GM21528 (cell line): Measurements from ENCODE around the gene CRACDL.

Source experiments
- ATAC-seq: cut with Tn5 transposase; IDR thresholded peaks from one replicate; pipeline ENCODE4 v1.9.1; 2021; ENCODE audit warnings: mild to moderate bottlenecking, moderate library complexity; ENCODE audit not compliant: unreplicated experiment, low FRiP score

CRACDL gene

GRCh38 chr2:98828793-98829371 lies 107.1 kb downstream of the CRACDL start:
- no peak for ATAC-seq

GRCh38 chr2:98828369-98828744 lies 107.7 kb downstream of the CRACDL start:
- ATAC-seq, result no peak

DNA sequence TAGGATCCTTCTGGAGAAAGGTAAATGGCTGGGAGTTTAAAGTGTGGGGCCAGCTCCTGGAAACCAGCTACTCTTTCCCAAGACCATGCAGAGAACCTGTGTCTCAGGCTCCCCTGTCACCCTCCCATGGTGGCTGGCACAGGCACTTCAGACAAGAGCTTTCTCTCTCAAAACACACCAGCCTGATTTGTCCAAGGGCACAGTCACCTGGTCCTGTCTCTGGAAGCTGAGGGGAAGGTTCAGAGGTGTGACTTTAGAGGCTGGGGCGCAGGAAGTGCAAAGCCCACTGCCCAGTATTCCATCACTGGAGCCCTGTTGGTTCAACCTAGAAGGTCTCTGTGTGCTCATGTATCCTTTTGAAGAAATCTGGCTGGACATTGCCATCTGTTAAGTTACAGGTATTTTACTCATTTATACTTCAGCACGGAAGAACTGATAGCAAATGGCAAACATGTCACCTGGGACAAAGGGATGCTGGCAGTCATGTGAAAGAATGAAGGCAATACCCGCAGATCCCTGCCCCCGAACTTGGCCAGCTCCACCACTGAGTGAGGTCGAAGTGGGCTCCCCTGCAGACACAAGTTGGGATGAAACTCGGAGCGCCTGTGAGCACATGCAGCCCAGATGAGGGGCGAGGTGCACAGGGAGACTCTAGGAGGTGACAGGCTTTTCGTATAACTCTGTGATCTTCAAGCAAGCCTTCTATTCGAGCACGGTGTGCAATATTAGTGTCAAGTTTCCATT lies 108.2 kb downstream of the CRACDL start:
- no peak for ATAC-seq

DNA sequence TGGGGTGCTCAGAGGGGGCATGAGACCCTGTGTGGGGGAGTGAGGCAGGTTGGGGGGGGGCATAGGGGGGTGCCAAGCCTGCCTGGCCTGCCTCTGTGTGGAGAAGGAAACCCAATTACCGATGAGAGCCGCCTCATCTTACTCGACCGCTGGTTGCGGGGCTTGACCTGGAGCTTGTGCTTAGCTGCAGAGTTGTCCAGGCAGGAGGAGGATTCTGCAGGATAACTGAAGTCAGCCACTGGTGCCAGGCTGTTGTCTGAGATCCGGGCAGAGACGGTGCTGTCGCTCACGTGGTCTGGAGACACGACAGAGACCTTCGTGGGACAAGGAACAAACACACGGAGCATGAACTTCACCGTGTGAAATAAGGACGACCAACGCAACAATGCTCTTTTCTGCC lies 109.2 kb downstream of the CRACDL start:
- ATAC-seq, result no peak

DNA sequence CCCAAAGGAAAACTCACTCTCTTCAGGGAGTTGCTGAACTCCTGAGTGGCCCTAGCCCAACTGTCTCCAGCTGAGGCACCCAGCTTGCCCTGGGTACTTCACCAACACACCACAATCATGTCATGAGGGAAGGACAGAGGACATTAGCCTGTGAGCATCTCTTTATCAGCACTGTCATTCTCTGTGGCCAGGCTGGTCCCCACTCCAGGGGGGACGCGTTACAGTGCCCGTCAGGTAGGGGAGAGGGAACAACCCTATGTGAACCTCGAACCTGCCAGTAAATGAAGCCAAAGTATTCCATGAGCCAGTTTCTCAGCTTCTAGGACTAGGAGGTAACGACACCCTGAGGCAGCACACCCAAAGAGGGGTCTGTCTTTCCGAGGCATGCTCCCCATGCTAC lies 110.2 kb downstream of the CRACDL start:
- no peak for ATAC-seq

GRCh38 chr2:98825404-98825803 lies 110.6 kb downstream of the CRACDL start:
- no peak for ATAC-seq

DNA sequence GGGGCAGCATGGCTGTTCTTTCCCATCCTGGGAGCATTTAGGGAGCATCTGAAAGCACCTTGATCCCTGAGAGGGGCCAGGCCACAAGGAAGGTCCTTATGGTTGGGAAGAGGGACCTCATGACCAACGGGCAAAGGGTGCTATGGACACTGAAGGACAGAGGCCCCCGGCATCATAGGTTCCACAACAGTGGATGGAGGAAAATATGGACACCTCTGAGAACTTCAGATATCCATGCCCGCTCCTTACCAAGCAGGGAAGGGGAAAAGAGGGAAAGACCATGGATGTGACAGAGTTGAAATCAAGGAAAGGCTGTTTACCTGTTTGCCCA lies 111.0 kb downstream of the CRACDL start:
- no peak for ATAC-seq

- no peak for ATAC-seq
These were observed 111.6 kb downstream of the CRACDL start for GRCh38 chr2:98824256-98825019.

DNA sequence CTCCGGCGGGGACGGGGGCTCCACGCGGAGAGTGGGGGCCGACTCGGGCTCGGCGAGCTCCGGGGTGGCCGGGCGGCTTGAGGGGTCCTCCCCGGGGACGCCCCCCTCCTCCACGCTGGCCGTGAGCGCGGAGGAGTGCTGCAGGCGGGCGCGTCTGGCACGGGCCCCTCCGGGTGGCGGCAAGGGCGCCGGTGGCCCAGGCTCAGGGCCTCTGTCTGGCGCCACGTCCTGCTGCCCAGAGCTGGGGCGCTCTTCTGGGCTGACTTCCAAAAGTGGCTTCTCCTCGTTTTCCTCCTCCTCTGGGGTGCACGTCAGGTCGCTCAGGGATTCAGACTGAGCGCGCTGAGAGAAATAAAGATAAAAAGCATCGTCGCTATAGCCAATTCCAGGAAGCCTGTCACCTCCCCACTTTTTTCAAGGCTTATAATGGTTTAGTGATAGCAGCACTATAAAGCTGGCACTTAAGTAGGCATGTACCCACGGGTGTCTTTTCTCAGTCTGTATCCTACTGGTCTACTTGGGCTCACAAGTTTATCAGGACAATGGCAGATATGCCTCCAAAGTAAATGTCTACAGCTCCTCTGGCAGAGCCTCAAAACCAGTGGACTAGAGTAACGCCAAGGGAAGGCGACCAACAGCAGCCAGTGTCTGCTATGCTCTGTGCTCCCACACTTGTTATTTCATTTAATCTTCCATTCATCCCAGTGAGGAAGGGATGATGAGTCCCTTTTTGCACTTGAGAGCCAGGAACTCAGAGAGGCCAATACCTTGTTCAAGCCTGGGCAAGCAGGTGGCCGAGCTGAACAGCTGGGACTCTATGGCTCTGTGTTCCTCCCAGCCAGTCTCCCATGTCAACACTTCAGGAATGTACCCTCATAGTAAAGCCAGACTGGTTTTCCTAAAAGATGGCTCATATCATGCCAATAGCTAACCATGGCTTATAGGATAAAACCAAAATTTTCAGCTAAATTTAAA lies 112.5 kb downstream of the CRACDL start:
- ATAC-seq, result no peak

GRCh38 chr2:98822301-98823164 lies 113.5 kb downstream of the CRACDL start:
- no peak for ATAC-seq

GRCh38 chr2:98821629-98822135 lies 114.3 kb downstream of the CRACDL start:
- no peak for ATAC-seq

GRCh38 chr2:98819231-98819766 lies 116.7 kb downstream of the CRACDL start:
- ATAC-seq, result no peak

DNA sequence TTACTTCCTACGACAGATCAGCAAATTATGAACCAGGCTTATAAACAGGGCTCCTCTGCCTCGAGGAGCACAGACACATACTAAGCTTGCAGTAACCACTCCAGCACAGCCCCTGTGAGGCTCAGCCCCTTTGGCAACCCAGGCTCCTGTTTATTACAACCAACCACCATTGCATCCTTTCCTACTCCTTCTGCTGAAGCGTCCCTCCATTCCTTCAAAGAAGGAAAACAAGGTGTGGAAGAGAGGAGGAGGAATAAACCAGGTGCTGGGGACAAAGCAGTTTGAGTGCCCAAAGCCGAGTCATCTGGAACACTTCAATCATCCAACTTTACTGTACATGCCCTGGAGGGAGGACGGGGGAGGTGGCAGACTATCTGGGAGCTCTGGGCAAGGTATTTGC lies 117.9 kb downstream of the CRACDL start:
- ATAC-seq, result no peak

DNA sequence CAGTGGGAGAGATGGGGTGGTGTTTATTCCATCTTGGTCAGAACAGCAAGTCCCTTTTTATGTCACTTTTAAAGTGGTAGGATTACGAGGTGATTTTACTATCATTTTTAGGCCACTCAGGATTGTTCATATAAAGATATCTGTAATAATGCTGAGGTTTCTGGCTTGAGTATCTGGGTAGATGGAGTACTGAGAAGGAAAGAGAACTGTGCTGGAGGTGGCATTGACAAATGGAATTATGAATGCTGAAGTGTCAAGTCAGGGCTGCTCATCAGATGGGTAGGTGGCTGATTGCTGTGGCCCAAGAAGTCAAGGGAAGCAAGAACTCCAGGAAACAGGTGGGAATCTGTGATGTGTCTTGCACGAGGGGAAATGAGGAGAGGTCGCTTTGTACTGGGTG lies 119.7 kb downstream of the CRACDL start:
- no peak for ATAC-seq

DNA sequence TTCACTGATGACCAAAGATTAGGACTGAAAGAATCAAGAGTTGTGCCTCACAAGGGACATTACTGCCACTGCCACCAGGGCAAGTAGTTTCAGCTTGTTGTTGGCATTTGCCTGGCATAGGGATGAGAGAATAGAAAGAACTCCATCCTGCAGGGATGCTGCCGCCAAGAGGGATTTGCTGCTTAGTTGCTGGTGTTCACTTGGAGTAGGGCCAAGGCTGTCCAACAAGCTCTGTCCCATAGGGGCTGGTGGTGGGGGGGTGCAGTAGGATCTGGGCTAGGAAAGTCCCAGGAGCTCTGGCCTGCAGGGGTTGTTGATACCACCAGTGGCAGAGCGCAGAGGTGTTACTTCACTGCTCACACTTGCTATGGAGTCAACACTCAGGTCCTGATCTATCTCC lies 120.2 kb downstream of the CRACDL start:
- ATAC-seq, result no peak

DNA sequence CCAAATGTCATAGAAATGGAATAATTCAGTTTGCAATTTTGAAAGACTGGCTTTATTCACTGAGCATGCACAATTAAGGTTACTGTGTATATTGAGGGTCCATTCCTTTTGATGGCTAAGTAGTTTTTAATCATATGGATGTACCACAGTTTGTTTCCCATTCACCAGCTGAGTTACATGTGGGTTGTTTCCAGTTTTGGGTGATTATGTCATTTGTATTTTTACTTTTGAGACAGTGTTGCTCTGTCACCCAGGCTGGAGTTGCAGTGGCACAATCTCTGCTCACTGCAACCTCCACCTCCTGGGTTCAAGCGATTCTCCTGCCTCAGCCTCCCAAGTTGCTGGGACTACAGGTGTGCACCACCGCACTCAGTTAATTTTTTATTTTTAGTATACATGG lies 124.3 kb downstream of the CRACDL start:
- ATAC-seq, result no peak

DNA sequence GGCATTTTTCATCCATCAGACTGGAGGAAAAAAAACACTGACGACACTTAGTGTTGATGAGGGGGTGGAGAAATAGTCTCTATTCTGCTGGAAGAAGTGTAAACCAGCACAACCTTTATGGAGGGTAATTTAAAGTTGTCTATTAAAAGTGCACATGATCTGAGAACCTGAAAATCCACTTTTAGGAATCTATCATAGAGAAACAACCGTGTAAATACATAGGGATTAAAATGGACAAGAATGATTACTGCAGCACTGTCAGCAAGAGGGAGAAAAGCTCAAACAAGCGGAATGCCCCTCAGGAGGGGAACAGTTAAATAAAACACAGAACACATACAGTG lies 125.5 kb downstream of the CRACDL start:
- no peak for ATAC-seq

DNA sequence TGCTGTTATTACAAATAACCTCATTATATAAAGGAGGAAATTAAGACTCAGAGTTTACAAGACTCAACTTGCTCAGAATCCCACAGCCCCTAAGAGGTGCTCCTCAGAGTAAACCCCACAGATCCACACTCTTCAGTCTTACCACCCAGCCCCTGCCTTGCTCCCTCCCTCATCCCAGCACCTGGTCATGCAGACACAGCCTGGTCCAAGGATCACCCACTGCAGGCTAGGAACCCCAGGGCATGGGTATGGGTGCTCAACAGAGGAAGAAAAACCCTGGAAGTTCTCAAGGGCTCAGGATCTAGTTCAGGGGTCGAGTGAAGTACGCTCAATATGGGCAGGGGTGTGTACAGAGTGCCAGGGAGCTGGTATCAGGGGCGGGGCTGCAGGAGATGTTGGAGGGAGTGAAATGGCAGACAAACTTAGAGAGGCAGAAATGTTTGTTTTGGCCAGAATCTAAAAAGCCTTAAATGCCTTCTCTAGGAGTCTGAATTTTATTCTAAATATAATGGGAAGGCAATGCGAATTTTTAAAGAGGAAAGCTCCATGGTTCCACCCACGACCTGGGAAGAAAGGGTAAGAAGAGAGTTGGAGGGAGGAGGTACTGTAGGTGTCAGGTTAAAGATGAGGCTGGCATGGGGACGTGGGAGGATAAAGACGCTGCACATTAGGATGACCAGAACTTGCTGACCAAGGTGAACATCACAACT lies 126.0 kb downstream of the CRACDL start:
- no peak for ATAC-seq

DNA sequence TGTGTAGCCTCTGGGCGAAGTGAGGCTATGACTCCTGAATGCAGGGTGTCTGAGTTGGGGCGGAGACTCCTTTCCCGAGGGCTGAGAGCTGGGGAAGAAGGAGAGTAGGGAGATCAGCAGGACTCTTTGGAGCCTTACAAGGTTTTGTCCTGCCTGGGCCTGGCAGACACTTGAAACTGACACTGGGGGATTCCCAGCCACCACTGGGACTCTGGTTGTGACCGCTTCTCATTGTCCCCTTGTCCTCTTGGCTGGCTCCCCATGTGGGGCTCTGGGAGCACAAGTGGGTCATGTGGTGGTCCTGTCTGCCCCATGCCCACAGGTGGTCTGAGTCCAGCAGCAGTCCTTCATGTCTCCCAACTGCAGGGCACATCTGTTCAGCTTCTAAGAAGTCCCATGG lies 126.9 kb downstream of the CRACDL start:
- no peak for ATAC-seq
